GM13977 (cell line): ENCODE data around the gene CNNM1.

Experiments
- DNase-seq: peaks from one replicate; pipeline ENCODE4 v3.0.0; 2012; ENCODE audit warnings: low spot score
- CTCF ChIP-seq: IDR thresholded peaks from 2 replicates; pipeline ENCODE4 v1.5.1; 2012; ENCODE audit warnings: mild to moderate bottlenecking, control low read depth; ENCODE audit not compliant: insufficient read depth; ENCODE audit errors: extremely low read depth, missing control alignments
- in situ Hi-C: fragments of 300-500 bp; cut with MboI; formaldehyde crosslinking; loops from one replicate; pipeline ENCODE4 v1.12.0; 2022; ENCODE audit warnings: low sequenced_read_pairs, low pct_unique_long_range_greater_than_20kb, mixed read lengths, inconsistent platforms; ENCODE audit not compliant: unreplicated experiment

Gene CNNM1

GRCh38 chr10:99410146-99410545, 81.0 kb downstream of the CNNM1 start:
- in situ Hi-C loops: no loop called here
- no peak for TF ChIP-seq CTCF
- DNase-seq: no peak

- no peak for TF ChIP-seq CTCF
- no peak for DNase-seq
- in situ Hi-C loops: no loop called here
Measured at GRCh38 chr10:99410876-99411275, 81.7 kb downstream of the CNNM1 start.

- in situ Hi-C loops: no loop called here
Measured at GRCh38 chr10:99411546-99411945, 82.4 kb downstream of the CNNM1 start.

GRCh38 chr10:99412099-99412498, 82.9 kb downstream of the CNNM1 start:
- TF ChIP-seq CTCF: no peak
- no peak for DNase-seq
- in situ Hi-C loops: no loop called here

More at GRCh38 chr10:99411546-99411945, 82.4 kb downstream of the CNNM1 start:
- TF ChIP-seq CTCF: no peak
- no peak for DNase-seq

GRCh38 chr10:99418910-99419624, 89.9 kb downstream of the CNNM1 start:
- in situ Hi-C loops: no loop called here
- no peak for TF ChIP-seq CTCF
- no peak for DNase-seq

- TF ChIP-seq CTCF: no peak
- in situ Hi-C loops: no loop called here
- DNase-seq: no peak
Measured at GRCh38 chr10:99419688-99420087, 90.5 kb downstream of the CNNM1 start.
